CD4-positive, alpha-beta T cell treated with Interleukin-2 at 100 ng/mL for 4 hours (primary cell): Measurements from ENCODE around the gene MAST4.

Experiments used
- DNase-seq: peaks from one replicate; pipeline ENCODE4 v3.0.0-alpha.2; 2020; ENCODE audit warnings: low spot score

The MAST4 gene

DNA sequence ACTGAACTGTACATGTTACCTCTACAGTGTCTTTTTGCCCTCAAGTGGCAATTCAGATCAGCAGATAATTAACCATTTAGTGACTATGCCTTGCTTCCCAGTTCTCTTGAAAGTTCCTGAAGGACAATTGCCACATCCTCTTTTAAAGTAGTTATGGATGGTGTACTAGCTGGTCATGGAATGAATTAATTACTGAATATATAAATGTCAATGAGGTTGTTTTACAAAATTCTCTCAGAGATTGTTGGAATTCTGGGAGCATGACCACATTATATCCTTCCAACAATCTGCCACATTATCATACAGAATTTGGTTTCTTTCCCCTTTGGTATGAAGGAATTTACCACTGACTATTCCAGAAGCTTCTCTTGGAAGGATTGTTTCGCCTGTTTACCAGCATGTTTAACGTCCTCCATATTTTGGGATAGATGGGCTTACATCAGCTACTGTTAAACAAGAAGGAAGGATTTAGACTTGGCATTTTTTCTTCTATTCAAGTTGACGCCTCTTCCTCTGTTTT, 424.0 kb downstream of the MAST4 start:
- no peak for DNase-seq

DNA sequence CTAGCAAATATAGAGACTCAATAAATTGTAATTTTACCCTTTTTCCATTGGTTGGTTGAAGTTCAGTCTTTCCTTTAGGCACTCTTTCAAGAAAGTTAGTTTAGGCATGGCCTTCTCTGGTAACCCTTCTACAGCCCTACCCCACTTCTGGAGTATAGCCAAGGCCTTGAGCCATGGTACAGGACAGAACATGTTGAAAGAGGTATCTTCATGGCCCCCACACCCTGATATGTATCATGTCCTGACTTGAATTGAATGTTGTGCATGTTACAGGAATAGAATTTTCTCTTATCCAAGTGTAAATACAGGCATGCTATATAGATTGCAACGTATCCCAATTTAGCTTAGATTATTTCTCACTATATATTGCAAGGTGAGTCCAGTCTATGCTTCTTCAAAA, 424.8 kb downstream of the MAST4 start:
- no peak for DNase-seq

DNA sequence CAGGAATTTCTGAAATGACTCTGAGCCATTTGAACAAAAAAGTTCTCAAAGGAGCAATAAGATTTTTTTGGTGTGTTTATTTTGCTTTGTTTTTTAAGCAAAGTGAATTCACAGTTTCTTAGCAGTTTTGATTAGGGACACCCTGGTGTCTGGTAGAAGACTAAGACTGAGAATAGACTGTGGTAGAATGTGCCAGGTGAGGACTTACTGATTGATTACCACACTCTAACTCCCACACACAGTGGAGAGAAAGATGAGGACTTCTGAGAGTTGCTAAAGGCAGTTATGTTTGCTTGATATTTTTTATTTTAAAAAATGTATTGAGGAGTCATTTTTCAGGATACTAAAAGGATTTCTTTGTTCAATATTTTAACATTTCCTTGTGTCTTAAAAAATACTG, 425.3 kb downstream of the MAST4 start:
- DNase-seq = no peak

DNA sequence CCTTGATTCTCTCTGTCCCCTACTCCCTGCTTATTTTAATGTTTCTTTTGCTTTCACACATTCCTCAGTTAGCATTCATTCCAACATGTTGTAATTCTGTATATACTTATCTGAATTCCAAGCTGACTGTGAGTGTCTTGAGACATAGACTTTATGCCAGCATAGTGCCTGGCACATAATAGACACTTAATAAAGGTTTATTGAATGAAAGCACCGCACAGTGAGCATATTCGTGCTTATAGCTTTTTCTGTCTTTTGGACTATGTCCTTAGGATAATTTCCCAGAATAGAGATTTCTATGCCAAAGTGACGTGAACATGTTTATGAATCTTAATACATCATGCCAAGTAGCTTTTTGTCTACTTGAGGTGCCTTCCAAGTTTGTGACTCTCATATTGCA, 425.8 kb downstream of the MAST4 start:
- no peak for DNase-seq

DNA sequence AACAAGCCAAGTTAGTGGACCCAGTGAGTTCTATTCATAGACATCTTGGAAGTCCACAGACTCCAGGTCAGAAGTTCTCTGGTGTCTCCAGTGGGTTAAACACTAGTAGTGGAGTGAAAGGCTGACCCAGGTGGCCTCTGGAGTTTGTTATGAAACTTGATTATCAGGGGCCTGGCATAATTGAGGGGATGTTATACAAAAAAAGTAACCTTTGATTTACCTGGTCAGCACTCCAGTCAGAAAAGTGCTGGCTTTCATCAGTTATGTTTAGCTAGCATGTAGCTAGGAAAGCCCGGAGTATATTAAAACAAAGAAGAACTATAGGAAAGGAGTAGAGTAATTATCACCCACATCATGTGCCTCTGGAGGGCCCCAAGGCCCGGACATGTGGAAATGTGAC, 429.3 kb downstream of the MAST4 start:
- no peak for DNase-seq

DNA sequence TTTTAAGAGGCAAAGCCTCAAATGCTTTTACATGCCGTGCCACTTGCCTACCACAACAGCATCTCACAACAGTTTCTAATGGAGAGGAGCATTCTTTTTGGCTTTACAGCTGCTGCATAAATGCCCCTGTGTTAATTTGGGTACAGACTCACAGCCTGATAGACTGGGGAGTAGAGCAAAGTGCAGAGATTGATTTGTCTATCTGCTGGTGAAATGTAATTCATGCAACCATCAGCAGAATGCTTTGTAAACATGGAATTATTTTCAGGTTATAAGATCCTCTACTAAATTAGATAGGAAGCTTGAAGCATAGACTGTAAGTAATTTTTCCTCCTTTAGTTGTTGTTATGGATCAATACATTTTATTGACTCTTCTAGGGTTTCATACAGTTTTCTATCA, 430.1 kb downstream of the MAST4 start:
- DNase-seq = no peak

DNA sequence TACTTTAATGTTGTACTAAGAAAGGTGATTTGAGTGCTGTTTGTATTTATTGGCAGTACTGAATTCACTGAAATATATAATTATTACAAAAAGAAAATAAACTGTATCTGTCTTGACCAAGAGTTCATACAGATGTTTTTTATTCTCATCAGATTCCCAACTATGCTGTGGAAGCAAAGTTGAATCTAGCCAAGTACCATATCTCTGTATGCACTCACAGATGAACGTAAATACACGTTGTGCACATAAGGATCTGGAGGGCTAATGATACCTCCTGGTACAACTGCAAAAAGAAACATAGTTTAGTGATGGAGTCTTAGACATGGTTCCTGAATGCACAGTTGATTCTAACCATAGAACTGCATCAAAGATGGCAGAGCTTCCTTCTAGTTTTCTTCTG, 431.0 kb downstream of the MAST4 start:
- DNase-seq = no peak

DNA sequence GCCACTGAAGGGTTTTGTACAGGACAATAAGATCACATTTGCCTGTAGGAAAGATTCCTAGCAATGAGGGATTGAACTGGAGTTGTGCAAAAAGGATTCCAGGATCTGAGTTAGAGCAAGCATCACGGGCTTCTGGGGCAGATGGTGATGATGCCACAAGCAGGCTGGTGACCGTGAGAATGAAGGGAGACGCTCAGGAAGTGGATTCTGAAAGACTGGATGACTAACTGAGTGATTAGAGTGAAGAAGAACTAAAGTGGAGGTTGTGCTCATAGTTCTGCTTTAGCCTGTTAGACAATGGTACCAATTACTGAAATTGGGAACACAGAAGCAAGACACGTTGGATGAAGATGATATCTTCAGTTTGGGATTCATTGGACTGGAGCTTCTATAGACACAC, 432.2 kb downstream of the MAST4 start:
- no peak for DNase-seq

DNA sequence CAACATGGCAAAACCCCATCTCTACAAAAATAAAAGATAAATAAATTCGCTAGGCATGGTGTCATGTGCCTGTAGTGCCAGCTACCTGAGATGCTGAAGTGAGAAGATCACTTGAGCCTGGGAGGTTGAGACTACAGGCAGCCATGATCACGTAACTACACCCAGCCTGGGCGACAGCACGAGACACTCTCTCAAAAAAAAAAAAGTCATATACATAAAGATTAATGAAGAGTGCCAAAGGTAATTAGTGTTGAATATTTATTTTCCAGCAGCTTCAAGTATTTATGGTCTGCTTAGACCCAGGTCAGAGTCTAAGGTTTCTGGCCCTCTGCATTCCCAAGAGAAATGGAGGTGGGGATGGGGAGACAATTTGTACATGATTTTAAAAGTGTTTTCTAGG, 432.7 kb downstream of the MAST4 start:
- no peak for DNase-seq

DNA sequence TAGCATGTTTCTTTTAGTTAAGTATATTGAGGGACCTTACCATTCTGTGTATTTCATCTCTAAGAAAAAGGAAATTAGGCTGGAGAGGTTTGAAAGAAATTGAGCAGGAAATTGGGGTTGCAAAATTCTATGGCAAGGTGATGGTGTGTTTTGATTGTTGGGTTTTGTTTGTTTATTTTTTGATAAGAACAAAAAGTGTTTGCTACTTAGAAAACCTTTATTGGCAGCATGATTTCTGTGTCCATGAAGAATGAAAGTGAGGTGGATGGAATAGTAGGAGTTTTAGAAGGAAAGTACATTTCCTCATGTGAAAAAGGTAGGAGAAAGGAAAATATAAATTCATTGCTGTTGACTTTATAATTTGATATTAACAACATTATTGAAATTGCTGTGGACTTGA, 433.3 kb downstream of the MAST4 start:
- no peak for DNase-seq

DNA sequence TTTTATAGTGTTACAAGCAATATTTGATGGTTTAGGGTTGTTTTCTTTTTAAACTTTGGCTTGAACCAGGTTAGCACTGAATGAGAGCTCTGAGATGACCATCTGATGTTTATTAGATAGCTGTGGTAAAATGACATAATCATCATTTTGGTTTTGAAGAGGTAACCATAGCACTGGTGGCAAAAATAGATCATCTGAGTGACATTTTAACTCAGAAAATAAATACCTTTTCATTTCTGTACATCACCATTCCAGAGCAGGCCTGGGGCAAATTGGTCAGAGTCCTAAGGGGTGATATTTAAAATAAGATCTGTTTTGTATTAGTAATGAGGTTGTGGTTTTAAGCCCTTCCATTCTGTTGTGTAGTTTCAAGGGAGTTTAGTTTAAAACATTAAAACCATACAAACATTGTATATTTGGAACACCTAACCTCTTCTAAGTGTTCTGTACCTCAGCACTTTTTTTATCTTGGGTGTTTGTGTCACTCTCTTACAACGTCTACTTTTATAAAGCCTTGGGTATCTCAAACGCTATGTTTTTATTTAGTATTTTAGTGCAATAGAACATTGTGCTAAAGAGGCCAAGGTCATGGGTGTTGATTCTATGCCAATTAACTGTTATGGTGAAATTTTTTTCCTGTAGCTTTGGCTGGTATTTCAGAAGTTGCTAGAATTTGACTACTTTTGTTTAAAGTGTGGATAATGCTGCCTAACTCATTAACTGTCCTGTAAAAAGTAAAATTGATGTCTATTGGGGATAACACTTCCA, 434.3 kb downstream of the MAST4 start:
- DNase-seq = no peak

DNA sequence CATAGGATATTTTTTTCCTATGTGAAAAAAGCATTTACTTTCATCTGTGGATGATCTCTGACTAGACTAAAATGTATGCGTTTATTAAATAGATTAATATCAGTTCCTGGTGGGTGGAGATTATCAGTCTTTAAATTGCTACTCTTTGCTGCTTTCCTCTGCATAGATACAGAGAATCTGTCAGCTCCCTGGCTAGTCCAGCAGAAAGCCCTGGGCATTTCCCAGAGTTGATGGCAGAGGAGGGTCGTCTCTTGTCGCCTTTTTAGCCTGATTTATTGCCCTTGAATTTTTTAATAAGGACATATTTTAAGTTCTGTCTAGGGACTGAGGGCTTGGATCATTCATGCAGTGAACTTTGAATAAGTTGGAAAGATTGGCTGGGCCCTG, 434.9 kb downstream of the MAST4 start:
- DNase-seq = no peak

DNA sequence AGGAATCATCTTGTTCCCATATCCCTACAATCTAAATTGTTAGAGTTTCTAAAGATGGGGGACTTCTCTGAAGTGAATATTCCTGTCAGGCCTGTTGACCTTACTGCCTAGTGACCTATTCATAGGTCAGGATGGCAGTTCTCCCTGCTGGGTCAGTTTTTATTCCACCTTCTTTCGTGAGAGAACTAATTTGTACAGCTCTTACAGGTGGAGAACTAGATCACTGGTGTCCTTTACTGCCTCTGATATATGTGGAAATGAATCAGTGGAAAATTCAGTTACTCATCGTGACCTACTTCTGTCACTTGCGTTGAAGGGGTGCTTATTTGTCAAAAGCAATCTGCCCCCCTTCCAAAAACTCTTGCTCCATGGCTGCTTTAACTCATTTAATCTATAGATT, 435.5 kb downstream of the MAST4 start:
- DNase-seq = peak; percentile 19

DNA sequence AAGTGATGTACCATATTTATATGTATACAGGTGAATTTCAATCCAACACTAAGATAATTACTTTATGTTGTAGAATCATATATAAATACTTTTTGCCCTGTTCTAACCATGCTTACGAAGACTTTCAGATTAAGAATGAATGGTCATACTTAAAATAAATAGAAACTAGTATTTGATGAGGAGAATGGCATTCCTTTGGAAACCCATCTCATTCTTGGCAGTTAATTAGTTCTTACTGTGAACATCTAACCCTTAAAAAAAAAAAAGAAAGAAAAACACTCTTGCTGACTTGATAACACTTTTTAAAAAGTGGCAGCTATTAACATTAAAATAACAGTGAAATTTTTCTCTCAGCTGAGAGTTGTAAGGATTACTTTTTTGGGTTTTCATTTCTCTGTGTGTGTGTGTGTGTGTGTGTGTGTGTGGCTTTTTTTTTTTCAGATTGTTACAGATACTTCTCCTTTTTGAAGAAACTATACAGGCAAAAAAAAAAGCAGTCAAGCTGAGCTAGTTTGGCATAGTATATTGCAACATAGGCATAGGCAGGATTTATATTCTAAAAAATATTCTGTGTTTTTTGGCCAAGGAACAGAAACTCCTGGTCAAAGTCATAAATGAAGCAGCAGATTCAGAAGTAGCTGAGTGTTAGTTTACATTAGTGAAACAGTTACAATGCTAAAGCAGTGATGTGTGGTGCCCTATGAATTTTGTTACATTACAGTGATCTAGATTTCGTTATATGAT, 436.9 kb downstream of the MAST4 start:
- no peak for DNase-seq

DNA sequence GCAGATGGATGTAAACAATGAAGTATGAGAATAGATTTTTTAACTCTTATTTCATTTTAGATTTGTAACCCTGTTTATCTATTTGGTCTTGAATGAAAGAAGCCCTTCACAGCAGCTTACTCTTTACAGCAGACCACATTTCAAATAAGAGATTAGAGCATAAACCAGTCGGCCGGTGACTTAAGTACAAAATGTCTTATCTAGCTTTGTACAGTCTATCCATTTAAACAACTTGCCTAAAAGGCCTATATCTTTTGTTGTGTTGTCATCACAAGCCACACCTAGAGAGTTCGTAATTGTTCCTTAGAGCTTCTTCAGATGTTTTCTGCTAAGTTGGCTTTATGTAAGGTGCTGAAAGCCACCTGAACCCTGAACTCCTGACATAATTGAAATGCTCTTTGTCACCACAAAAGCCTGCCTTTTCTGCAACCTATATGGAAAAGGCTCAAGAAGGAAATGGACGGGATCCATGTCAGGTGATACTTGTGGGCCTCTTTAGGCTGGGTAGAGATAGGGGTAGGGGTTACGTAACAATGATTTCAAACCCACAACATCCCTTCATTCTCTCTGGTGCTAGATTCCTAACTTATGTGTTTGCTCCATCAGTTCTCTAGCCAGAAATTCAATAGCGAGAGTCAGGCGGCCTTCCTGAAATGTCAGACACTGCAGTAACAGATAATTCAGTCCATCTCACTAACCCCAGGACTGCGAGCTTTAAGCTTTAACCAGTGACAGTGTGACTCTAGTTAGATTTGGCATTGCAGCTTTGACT, 437.9 kb downstream of the MAST4 start:
- no peak for DNase-seq

DNA sequence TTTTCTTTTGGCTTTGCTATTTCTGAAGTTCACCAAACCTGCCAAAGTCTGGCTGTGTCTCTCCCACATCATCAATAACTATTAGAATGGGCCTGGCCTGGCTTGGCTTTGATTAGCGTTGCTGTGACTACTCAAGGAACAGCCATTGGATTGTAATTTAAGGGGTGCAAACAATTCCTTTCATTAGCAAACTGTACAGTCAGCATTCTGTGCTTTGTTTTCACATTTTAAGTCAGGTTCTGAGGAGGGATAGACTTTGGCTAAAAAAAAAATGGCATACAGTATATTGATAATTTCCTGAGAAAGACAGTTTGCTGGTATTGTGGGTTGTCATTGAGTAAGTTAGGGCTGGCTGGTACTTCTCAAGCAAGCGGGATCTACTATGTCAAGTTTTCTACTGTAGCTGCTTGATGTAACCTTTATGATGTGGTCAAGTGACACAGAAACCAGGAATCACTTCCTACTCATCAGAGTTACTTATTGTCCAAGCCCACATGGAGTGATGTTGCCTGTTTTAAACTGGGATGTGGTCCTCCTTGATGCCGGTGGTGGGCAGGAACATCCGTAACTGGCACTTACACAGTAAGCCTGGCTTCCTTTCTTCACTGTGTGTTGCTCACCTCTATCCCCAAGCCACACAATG, 439.0 kb downstream of the MAST4 start:
- DNase-seq = no peak

DNA sequence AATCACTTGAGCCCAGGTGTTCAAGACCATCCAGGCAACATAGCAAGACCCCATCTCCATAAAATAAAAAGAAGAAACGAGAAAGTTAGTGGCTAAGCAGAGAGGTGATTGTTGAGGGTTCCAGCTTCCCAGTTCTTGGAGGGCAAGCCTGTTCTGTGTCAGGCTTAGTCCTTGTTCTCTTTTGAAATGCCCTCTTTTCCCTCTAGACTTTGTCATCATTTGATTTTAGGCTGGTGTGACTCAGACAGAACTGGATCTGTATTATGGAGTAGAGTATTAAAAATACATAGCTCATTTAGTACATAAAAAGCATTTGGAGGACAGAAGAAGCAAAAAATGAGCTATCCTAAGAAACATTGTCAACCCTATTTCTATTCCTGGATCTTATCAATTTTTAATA, 441.0 kb downstream of the MAST4 start:
- DNase-seq = no peak

DNA sequence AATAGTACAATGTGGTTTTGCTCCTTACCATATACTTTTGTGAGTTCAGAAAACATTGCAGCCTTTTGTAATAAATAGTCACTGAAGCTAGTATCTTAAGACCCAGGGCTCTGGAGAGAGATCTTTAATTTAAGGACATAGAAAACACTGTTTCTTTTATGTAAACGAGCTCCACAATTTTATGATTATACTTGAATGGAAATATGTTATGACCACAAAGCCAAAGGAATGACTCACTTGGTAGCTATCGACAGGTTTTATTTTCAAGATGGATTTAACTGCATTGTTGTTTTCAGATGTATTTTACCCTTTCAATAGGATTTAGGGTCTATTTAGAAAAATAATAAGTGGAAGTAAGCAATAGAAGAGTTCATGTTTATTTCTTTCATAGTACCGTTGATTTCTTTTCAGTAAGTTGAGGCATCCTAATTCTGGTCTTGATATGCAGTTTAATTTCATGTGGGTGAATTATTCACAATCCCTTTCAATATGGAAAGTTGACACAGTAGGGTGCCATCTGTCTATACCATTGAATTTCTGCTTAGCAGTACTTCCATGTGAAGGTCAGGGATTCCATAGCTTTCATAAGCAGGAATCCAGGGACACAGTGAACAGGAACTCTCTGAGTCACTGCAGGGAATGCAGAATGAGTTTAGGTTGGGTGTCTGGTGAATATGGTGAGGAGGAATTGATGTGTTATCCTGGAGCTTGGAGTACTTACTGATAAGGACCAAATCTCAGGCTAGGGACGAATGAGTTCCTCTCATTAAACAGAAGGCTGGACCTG, 442.8 kb downstream of the MAST4 start:
- no peak for DNase-seq

DNA sequence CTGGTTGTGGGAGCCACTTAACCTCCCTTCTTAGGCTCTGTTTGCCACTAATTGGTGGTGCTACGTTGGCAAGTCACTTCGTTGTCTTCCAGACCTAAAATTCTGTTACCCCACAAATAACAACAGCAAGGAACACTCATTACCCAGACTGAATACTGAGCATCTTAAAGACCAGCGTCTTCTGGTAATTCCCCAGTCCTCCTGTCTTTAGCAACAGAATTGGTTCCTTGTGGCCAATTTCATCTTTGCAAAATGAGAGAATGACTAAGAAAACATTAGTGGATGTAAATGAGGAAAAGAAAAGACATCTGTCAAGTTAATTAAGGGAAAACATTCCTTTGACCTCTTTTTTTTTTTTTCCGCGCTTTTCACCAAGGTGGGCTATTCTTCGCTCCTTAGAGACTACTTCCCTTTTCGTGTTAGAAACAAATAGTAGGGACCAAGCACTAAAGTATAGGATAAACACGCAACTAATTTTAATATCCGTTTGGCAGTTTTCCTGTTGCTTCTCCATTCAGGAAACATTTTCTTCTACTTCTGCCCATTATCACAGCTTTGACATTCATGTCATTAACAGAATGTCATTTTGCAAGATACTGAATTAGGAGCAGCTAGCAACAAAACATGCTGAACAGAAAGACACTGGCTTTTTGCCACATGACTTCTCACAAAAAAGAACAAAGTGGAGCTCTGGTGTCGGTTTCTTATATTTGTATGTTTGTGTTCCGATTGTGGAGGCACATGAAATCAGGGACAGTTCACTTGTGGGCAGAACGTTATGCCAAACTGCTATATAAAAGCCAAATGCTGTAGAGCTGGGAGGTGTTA, 446.2 kb downstream of the MAST4 start:
- DNase-seq = no peak

DNA sequence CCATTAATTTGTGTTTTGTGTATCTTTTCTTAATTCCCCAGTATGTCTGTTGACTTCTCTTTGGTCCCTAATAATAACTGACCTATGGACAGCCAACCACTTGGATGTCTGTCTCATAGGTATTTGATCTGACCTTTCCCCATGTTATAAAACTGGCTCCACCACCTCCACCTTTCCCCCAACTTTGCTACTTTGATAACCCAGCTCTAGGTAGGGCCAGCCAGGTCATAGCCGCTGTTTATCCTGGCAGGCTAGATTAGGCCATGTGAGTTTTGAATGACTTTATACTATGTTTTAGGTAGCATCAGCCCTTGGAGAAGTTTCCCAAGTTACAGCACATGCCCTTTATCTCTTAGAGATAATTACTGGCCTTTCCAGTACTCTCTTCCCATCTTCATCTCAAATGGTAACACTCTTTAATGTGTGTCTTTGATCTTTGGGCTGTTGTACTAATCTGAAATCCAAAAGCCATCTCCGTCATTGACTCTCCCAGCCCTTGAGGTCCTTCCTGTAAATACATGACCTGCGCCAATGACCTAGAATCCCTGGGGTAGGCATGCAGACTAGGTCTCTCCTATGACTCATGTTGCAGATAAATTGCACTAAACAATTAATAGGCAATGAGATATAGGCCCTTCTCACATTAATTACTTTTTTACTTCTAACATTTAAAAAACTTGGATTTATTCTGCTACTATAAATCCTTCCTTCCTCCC, 447.8 kb downstream of the MAST4 start:
- no peak for DNase-seq
